Measurements from ENCODE around the gene MARK4. TPM values are rescaled to one million over a fixed set of nuclear protein-coding genes. Genes with fewer than 3 reads are reported as not detected.
A peak's percentile ranks its signal among the peaks of the same experiment; 100 is the strongest.
"Not testable (repeated sequence)": the region's sequence is repeated elsewhere in the genome, so short reads cannot be mapped to it uniquely, and the experiment has no call there.

MARK4 gene
- total and polyA plus RNA-seq, 12 donors: 5.6 to 53.3 (median 26.6) TPM

DNA sequence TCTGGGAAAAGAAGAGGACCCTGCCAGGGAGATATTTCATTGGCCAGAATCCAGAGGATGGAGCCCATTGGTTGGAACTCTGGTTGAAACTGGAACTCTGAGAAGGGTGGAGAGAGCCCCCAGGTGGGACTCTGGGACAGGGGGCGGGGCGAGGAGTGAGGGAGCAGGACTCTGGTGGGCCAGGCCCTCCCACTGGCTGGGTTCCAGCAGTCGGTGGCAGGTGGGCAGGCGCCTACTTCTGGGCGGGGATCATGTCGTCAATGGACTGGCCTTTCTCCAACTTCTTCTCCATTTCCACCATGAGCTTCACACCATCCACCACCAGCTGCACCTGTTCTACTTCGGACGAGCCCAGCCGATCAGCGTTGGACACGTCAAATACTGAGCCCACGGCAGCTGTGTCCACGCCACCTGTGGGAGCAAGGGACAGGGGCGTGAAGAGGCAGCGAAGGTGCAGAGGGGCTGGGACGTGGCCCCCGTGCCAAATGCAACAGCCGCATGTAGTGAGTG is 55.5 kb downstream of the MARK4 start:
- Histone ChIP-seq H3K27ac (no peak overlapping the region), H3K27me3 (no peaks in the 10 kb centered on the region), H3K9me3 (replicated peaks in 1 of 3) (no peaks in the 10 kb centered on the region), H3K36me3 (replicated peaks in 1 of 2) (no peaks in the 10 kb centered on the region), H3K4me3 (no peak overlapping the region), H3K4me1 (replicated peaks in 1 of 2) (no peaks in the 10 kb centered on the region)
- no peak for DNase-seq
- WGBS, 4 donors: 71 to 77% (median 72%) methylated on average over 16 to 18 of the region's 18 CpGs
- TF ChIP-seq POLR2A (IDR thresholded peaks at IDR 0.05): no peak
- TF ChIP-seq, protein P1, sequence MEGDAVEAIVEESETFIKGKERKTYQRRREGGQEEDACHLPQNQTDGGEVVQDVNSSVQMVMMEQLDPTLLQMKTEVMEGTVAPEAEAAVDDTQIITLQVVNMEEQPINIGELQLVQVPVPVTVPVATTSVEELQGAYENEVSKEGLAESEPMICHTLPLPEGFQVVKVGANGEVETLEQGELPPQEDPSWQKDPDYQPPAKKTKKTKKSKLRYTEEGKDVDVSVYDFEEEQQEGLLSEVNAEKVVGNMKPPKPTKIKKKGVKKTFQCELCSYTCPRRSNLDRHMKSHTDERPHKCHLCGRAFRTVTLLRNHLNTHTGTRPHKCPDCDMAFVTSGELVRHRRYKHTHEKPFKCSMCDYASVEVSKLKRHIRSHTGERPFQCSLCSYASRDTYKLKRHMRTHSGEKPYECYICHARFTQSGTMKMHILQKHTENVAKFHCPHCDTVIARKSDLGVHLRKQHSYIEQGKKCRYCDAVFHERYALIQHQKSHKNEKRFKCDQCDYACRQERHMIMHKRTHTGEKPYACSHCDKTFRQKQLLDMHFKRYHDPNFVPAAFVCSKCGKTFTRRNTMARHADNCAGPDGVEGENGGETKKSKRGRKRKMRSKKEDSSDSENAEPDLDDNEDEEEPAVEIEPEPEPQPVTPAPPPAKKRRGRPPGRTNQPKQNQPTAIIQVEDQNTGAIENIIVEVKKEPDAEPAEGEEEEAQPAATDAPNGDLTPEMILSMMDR (IDR thresholded peaks at IDR 0.05): no peak
- intact Hi-C loops (cut with DNase I): no loop called here

DNA sequence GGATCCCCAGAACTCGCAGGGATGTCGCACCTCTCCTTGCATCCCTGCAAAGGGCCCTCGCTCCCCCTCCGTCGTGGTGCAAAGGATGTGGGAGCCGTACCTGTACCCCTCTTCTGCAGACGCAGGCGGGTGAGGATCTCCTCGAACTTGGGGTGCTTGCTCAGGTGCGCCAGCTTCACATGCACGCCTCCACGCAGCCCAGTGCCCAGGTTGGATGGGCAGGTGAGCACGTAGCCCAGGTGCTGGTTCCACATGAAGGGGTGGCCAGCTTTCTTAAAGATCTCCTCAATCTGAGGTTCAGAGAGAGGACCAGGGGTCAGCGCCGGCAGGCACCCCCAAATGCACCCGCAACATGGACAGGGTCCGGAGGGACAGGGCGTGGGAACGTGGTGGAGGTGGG is 56.3 kb downstream of the MARK4 start:
- DNase-seq: no peak
- Histone ChIP-seq H3K27me3 (no peaks in the 10 kb centered on the region), H3K4me3 (no peak overlapping the region), H3K9me3 (replicated peaks in 1 of 3) (no peaks in the 10 kb centered on the region), H3K36me3 (replicated peaks in 1 of 2) (no peaks in the 10 kb centered on the region), H3K27ac (no peak overlapping the region), H3K4me1 (replicated peaks in 1 of 2) (no peaks in the 10 kb centered on the region)
- TF ChIP-seq, protein P1 (IDR thresholded peaks at IDR 0.05): no peak
- TF ChIP-seq POLR2A (IDR thresholded peaks at IDR 0.05): no peak
- 78 to 89% (median 86%) methylated on average over 13 to 19 of the region's 19 CpGs for WGBS, 4 donors
- intact Hi-C loops (cut with DNase I): no loop called here

DNA sequence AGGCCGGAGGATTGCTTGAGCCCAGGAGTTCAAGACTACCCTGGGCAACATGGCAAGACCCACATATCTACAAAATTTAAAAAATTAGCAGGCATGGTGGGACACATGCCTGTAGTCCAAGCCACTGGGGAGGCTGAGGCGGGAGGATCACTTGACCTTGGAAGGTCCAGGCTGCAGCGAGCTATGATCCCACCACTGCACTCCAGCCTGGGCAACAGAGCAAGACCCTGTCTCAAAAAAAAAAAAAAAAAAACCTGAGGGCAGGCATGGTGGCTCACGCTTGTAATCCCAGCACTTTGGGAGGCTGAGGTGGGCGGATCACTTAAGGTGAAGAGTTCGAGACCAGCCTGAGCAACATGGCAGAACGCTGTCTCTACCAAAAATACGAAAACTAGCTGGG is 58.3 kb downstream of the MARK4 start:
- H3K27me3 ChIP-seq; H3K4me3 ChIP-seq; DNase-seq; intact Hi-C loops (cut with DNase I); H3K36me3 ChIP-seq (replicated peaks in 1 of 2); H3K4me1 ChIP-seq (replicated peaks in 1 of 2); H3K27ac ChIP-seq; H3K9me3 ChIP-seq (replicated peaks in 1 of 3): not testable (repeated sequence)
- WGBS, 4 donors: 92 to 95% (median 93%) methylated on average over 8 of the region's 8 CpGs

DNA sequence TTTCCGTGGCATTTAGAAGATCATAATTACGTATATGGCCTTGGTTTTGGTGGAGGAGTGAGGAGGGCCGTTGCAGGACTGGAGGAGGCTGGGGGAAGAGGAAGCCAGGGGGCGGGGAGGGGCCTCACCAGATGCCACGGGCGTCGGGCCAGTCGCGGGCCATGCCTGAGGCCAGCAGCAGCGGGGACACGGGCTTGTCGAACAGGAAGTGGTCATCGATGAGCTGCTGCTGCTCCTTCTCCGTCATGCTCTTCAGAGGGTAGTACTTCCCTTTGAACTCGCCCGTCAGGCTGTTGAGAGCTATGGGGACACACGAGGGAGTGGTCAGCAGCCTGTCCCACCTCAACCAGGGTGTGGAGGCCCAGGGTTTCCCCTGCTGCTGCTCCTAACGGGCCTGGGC is 60.5 kb downstream of the MARK4 start:
- no peak overlapping the region for H3K27ac ChIP-seq

DNA sequence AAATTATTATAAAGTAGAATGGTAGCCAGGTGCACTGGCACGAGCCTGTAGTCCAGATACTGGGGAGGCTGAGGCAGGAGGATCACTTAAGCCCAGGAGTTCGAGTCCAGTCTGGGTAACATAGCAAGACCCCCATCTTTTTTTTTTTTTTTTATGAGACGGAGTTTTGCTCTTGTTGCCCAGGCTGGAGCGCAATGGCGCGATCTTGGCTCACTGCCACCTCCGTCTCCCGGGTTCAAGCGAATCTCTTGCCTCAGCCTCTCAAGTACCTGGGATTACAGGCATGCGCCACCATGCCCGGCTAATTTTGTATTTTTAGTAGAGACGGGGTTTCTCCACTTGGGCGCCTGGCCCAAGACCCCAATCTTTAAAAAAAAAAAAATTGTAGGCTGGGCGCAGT is 61.2 kb downstream of the MARK4 start:
- H3K9me3 ChIP-seq (replicated peaks in 1 of 3); H3K27ac ChIP-seq; H3K4me3 ChIP-seq; intact Hi-C loops (cut with DNase I); H3K36me3 ChIP-seq (replicated peaks in 1 of 2); H3K4me1 ChIP-seq (replicated peaks in 1 of 2); DNase-seq: not testable (repeated sequence)
- H3K27me3 ChIP-seq: peaks cover 15% of the 10 kb centered on the region
- WGBS, 4 donors: 88 to 95% (median 91%) methylated on average over 14 of the region's 14 CpGs

More for the DNA sequence above, 60.5 kb downstream of the MARK4 start:
- Histone ChIP-seq H3K4me3 (no peak overlapping the region), H3K4me1 (replicated peaks in 1 of 2) (no peaks in the 10 kb centered on the region), H3K9me3 (replicated peaks in 1 of 3) (no peaks in the 10 kb centered on the region), H3K36me3 (replicated peaks in 1 of 2) (no peaks in the 10 kb centered on the region), H3K27me3 (peaks cover 15% of the 10 kb centered on the region)
- TF ChIP-seq POLR2A (IDR thresholded peaks at IDR 0.05): no peak
- TF ChIP-seq, protein P1 (IDR thresholded peaks at IDR 0.05): no peak
- intact Hi-C loops (cut with DNase I): no loop called here
- WGBS, 4 donors: 38 to 50% (median 43%) methylated on average over 9 to 18 of the region's 18 CpGs
- DNase-seq: peak in 1 of 7 donors; percentile 17

Data from adrenal gland (tissue), 12 donors.